WTC11 (cell line): ENCODE data around the gene NR0B2. TPM values are rescaled to one million over a fixed set of nuclear protein-coding genes. Genes with fewer than 3 reads are reported as not detected.
A peak's percentile ranks its signal among the peaks of the same experiment; 100 is the strongest.

Experiments
- ATAC-seq: fragments of 200-7000 bp; cut with Tn5 transposase; 2 replicates; pipeline ENCODE4 v1.10.0; 2021; ENCODE audit warnings: mild to moderate bottlenecking, moderate library complexity
- CTCF ChIA-PET: fragments of 300-600 bp; sonication (Branson Sonifier 250); formaldehyde crosslinking; loops from one replicate; lab custom pipeline; 2021; ENCODE audit warnings: antibody characterized with exemption; lab: Charles Lee
- POLR2A ChIA-PET: fragments of 350-600 bp; sonication (Branson Sonifier 250); formaldehyde crosslinking; loops from one replicate; lab custom pipeline; 2021; ENCODE audit warnings: antibody characterized with exemption; lab: Charles Lee
- DNase-seq: peaks from one replicate; pipeline ENCODE4 v3.0.0; 2021; ENCODE audit warnings: low spot score
- H3K27ac Mint-ChIP-seq: 2 replicates; pipeline ENCODE4 v1.8.0; 2021; ENCODE audit warnings: mixed read lengths
- H3K27me3 Mint-ChIP-seq: 2 replicates; pipeline ENCODE4 v1.8.0; 2021; ENCODE audit warnings: low read depth, mild to moderate bottlenecking, moderate library complexity, mixed read lengths
- H3K36me3 Mint-ChIP-seq: 2 replicates; pipeline ENCODE4 v1.8.0; 2021; ENCODE audit warnings: mixed read lengths
- H3K4me1 Mint-ChIP-seq: 2 replicates; pipeline ENCODE4 v1.8.0; 2022; ENCODE audit warnings: mixed read lengths
- H3K4me3 Mint-ChIP-seq: 2 replicates; pipeline ENCODE4 v1.8.0; 2021; ENCODE audit warnings: mild to moderate bottlenecking, moderate library complexity, mixed read lengths
- H3K9me3 Mint-ChIP-seq: 2 replicates; pipeline ENCODE4 v1.8.0; 2021; ENCODE audit warnings: mixed read lengths
- CREM ChIP-seq: sonication (generic); formaldehyde crosslinking; IDR thresholded peaks from 2 replicates; pipeline ENCODE4 v1.8.1; 2022; ENCODE audit warnings: mild to moderate bottlenecking, missing genetic modification reagents, moderate library complexity
- FOXP1 ChIP-seq: sonication (generic); formaldehyde crosslinking; IDR thresholded peaks from 2 replicates; pipeline ENCODE4 v1.8.0; 2022; ENCODE audit warnings: missing genetic modification reagents, mild to moderate bottlenecking, moderate library complexity, borderline replicate concordance
- GABPB1 ChIP-seq: sonication (generic); formaldehyde crosslinking; IDR thresholded peaks from 2 replicates; pipeline ENCODE4 v1.8.1; 2023; ENCODE audit warnings: mild to moderate bottlenecking, missing genetic modification reagents
- GRHL2 ChIP-seq: fragments of 250-450 bp; sonication (Bioruptor Pico); IDR thresholded peaks from 2 replicates; pipeline ENCODE4 v1.8.0; 2022; ENCODE audit warnings: mild to moderate bottlenecking, moderate library complexity; ENCODE audit not compliant: insufficient replicate concordance, severe bottlenecking
- SMAD3 ChIP-seq: sonication (generic); formaldehyde crosslinking; IDR thresholded peaks from 2 replicates; pipeline ENCODE4 v1.8.0; 2022; ENCODE audit warnings: missing genetic modification reagents, mild to moderate bottlenecking, borderline replicate concordance
- TEAD1 ChIP-seq: sonication (generic); formaldehyde crosslinking; IDR thresholded peaks from 2 replicates; pipeline ENCODE4 v1.8.0; 2022; ENCODE audit warnings: mild to moderate bottlenecking, missing genetic modification reagents
- ZNF232 ChIP-seq: sonication (generic); formaldehyde crosslinking; IDR thresholded peaks from 2 replicates; pipeline ENCODE4 v1.8.0; 2022; ENCODE audit warnings: mild to moderate bottlenecking, missing genetic modification reagents
- total RNA-seq: library from RNA; stranded (reverse); gene quantifications from 3 replicates; pipeline ENCODE4 v1.2.3, GENCODE V29; 2021
- TF ChIP-seq, protein P1 (sequence below): sonication (generic); formaldehyde crosslinking; IDR thresholded peaks from 2 replicates; pipeline ENCODE4 v1.8.1; 2023; ENCODE audit warnings: mild to moderate bottlenecking, missing genetic modification reagents, borderline replicate concordance
- TF ChIP-seq, protein P2 (sequence below): sonication (generic); formaldehyde crosslinking; IDR thresholded peaks from 2 replicates; pipeline ENCODE4 v1.8.0; 2022; ENCODE audit warnings: mild to moderate bottlenecking, missing genetic modification reagents
- TF ChIP-seq, protein P3 (sequence below): sonication (generic); formaldehyde crosslinking; IDR thresholded peaks from 2 replicates; pipeline ENCODE4 v1.8.1; 2023; ENCODE audit warnings: mild to moderate bottlenecking, missing genetic modification reagents
- TF ChIP-seq, protein P4 (sequence below): fragments of 250-450 bp; sonication (Bioruptor Pico); IDR thresholded peaks from 2 replicates; pipeline ENCODE4 v1.9.0; 2021; ENCODE audit warnings: mild to moderate bottlenecking
- TF ChIP-seq, protein P5 (sequence below): sonication (generic); formaldehyde crosslinking; conservative IDR thresholded peaks from 2 replicates; pipeline ENCODE4 v1.8.1; 2023; ENCODE audit warnings: mild to moderate bottlenecking, low read depth, missing genetic modification reagents, moderate library complexity

Gene NR0B2
- total RNA-seq, 1 experiment from 2014 or later: not detected

DNA sequence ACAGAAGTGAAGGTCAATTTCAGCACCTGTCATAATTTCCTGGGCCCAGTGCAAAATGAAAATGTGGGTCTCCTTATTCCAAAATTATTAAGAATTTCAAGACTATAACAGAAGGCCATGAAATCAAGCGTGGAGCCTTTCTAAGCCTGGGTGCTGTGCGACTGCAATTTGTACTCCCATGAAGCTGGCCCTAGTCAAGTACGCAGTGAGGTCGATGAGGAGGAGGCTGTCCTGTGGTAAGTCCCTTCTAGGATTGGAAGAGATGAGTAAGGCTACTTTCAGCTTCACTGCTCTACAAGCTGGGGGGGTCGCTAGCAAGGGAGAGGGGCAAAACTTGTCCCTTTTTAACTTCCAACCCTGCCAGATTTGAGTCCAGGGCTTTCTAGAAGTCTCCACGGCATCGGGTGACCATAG is 7.4 kb upstream of the NR0B2 start (continued):
- TF ChIP-seq, protein P1, sequence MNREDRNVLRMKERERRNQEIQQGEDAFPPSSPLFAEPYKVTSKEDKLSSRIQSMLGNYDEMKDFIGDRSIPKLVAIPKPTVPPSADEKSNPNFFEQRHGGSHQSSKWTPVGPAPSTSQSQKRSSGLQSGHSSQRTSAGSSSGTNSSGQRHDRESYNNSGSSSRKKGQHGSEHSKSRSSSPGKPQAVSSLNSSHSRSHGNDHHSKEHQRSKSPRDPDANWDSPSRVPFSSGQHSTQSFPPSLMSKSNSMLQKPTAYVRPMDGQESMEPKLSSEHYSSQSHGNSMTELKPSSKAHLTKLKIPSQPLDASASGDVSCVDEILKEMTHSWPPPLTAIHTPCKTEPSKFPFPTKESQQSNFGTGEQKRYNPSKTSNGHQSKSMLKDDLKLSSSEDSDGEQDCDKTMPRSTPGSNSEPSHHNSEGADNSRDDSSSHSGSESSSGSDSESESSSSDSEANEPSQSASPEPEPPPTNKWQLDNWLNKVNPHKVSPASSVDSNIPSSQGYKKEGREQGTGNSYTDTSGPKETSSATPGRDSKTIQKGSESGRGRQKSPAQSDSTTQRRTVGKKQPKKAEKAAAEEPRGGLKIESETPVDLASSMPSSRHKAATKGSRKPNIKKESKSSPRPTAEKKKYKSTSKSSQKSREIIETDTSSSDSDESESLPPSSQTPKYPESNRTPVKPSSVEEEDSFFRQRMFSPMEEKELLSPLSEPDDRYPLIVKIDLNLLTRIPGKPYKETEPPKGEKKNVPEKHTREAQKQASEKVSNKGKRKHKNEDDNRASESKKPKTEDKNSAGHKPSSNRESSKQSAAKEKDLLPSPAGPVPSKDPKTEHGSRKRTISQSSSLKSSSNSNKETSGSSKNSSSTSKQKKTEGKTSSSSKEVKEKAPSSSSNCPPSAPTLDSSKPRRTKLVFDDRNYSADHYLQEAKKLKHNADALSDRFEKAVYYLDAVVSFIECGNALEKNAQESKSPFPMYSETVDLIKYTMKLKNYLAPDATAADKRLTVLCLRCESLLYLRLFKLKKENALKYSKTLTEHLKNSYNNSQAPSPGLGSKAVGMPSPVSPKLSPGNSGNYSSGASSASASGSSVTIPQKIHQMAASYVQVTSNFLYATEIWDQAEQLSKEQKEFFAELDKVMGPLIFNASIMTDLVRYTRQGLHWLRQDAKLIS: no peak
- TF ChIP-seq, protein P2, sequence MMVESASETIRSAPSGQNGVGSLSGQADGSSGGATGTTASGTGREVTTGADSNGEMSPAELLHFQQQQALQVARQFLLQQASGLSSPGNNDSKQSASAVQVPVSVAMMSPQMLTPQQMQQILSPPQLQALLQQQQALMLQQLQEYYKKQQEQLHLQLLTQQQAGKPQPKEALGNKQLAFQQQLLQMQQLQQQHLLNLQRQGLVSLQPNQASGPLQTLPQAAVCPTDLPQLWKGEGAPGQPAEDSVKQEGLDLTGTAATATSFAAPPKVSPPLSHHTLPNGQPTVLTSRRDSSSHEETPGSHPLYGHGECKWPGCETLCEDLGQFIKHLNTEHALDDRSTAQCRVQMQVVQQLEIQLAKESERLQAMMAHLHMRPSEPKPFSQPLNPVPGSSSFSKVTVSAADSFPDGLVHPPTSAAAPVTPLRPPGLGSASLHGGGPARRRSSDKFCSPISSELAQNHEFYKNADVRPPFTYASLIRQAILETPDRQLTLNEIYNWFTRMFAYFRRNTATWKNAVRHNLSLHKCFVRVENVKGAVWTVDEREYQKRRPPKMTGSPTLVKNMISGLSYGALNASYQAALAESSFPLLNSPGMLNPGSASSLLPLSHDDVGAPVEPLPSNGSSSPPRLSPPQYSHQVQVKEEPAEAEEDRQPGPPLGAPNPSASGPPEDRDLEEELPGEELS: no peak
- TF ChIP-seq, protein P3, sequence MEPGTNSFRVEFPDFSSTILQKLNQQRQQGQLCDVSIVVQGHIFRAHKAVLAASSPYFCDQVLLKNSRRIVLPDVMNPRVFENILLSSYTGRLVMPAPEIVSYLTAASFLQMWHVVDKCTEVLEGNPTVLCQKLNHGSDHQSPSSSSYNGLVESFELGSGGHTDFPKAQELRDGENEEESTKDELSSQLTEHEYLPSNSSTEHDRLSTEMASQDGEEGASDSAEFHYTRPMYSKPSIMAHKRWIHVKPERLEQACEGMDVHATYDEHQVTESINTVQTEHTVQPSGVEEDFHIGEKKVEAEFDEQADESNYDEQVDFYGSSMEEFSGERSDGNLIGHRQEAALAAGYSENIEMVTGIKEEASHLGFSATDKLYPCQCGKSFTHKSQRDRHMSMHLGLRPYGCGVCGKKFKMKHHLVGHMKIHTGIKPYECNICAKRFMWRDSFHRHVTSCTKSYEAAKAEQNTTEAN (CRISPR knock-in tag): no peak
- no peak for TF ChIP-seq TEAD1
- TF ChIP-seq ZNF232 (CRISPR knock-in tag): no peak

DNA sequence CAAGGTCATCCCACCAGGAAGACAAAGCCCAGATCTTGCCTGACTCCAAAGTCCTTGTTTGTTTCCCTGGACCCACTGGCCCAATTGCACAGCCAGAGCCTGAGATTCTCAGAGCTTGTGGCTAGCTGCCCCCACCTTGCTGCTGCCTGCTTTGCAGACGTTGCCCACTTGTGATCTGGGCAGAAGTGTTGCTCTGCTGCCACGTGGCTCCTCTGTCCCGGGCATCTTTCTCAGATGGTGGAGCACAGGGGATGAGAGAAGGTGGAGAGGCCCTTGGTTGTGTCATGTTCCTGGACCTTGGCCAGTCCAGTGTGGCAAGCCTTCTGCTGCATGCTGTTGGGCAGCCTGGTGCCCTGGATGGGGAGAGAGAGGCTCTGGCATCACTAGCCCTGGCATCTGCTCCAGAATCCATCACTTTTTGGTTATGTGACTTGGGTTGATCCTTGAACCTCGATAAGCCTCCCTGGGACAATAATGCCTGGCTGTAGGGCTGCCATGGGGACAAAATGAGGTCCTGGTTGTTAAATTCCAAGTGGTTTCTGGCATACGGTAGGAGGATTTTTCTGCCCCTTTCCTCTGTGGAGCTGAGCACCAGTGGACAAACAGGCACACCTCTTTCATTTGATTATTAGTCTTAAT is 1.5 kb upstream of the NR0B2 start:
- H3K27ac Mint-ChIP-seq: no peak overlapping the region
- TF ChIP-seq, protein P4, sequence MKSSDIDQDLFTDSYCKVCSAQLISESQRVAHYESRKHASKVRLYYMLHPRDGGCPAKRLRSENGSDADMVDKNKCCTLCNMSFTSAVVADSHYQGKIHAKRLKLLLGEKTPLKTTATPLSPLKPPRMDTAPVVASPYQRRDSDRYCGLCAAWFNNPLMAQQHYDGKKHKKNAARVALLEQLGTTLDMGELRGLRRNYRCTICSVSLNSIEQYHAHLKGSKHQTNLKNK (CRISPR knock-in tag): no peak
- TF ChIP-seq GABPB1 (CRISPR knock-in tag): 0 out of 2 replicates have a peak, but pooled peaks have one; percentile 19
- H3K9me3 Mint-ChIP-seq: no peaks in the 10 kb centered on the region
- no peak for DNase-seq
- ChIA-PET CTCF (no interaction called here), POLR2A (no interaction called here)
- no peaks in the 10 kb centered on the region for H3K4me1 Mint-ChIP-seq
- no peak for ATAC-seq
- no peak overlapping the region for H3K4me3 Mint-ChIP-seq
- H3K36me3 Mint-ChIP-seq: no peaks in the 10 kb centered on the region
- peaks cover 5% of the 10 kb centered on the region for H3K27me3 Mint-ChIP-seq

DNA sequence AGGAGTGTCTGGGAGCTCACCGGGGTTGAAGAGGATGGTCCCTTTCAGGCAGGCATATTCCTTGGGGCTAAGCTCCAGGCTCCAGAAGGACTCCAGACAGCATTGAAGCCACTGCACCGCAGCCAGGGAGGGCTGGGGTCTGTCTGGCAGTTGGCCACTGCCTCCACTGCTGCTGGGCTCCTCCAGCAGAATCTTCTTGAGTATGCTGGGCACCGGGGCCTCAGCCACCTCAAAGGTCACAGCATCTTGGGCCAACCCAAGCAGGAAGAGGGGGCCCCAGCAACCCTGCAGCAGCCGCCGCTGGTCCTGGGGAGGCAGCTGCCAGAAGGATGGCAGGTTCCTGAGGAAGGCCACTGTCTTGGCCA is 404 bp downstream of the NR0B2 start:
- Mint-ChIP-seq H3K9me3 (no peaks in the 10 kb centered on the region), H3K27ac (no peak overlapping the region), H3K27me3 (peaks cover 9% of the 10 kb centered on the region), H3K4me3 (no peak overlapping the region), H3K4me1 (no peaks in the 10 kb centered on the region), H3K36me3 (no peaks in the 10 kb centered on the region)
- ATAC-seq: no peak
- ChIA-PET CTCF (interaction anchor here (1.1 to 2.2 kb wide), 2 partner anchors 13 to 23 kb away, joined by 3 to 6 read pairs; partner anchors contain the start of genes GPATCH3 and GPN2), POLR2A (interaction anchor here (0.5 kb wide), 1 partner anchor 795 kb away, joined by 3 read pairs; no protein-coding TSS in a partner anchor)
- TF ChIP-seq, protein P5, sequence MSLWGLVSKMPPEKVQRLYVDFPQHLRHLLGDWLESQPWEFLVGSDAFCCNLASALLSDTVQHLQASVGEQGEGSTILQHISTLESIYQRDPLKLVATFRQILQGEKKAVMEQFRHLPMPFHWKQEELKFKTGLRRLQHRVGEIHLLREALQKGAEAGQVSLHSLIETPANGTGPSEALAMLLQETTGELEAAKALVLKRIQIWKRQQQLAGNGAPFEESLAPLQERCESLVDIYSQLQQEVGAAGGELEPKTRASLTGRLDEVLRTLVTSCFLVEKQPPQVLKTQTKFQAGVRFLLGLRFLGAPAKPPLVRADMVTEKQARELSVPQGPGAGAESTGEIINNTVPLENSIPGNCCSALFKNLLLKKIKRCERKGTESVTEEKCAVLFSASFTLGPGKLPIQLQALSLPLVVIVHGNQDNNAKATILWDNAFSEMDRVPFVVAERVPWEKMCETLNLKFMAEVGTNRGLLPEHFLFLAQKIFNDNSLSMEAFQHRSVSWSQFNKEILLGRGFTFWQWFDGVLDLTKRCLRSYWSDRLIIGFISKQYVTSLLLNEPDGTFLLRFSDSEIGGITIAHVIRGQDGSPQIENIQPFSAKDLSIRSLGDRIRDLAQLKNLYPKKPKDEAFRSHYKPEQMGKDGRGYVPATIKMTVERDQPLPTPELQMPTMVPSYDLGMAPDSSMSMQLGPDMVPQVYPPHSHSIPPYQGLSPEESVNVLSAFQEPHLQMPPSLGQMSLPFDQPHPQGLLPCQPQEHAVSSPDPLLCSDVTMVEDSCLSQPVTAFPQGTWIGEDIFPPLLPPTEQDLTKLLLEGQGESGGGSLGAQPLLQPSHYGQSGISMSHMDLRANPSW (CRISPR knock-in tag): no peak
- TF ChIP-seq GRHL2 (no peak), SMAD3 (no peak), FOXP1 (CRISPR knock-in tag) (no peak), CREM (no peak)
- DNase-seq: no peak
